GM18907 (cell line): Measurements from ENCODE around the gene SPCS2.
"Not testable (repeated sequence)": the region's sequence is repeated elsewhere in the genome, so short reads cannot be mapped to it uniquely, and the experiment has no call there.

Experiments used
- ATAC-seq: cut with Tn5 transposase; IDR thresholded peaks from one replicate; pipeline ENCODE4 v1.9.1; 2021; ENCODE audit warnings: mild to moderate bottlenecking, moderate library complexity; ENCODE audit not compliant: unreplicated experiment

Gene SPCS2

GRCh38 chr11:74949753-74950137 is 679 bp downstream of the SPCS2 start:
- ATAC-seq = no peak

DNA sequence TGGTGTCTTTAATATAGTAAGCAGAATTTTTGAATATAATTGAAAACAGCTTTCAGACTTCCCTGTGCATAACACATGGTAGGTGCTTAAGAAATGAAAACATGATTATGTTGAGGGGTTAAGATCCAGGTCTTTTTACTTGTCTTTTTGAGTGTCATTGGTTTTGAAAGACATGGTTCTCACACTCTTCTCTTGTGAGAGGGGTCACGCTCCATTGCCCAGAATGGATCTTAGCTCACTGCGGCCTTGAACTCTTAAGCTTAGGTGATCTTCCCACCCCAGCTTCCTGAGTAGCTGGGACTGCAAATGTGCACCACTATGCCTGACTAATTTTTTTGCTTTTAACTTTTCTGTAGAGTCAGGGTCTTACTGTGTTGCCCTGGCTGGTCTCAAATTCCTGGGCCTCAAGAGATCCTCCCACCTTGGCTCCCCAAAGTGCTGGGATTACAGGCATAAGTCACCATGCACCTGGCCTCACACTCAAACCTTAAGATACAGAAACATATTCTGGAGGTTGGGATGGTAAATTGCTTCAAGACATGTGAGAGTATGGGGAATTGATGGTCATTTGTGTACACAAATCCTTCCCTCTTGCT is 1.4 kb downstream of the SPCS2 start:
- no peak for ATAC-seq

DNA sequence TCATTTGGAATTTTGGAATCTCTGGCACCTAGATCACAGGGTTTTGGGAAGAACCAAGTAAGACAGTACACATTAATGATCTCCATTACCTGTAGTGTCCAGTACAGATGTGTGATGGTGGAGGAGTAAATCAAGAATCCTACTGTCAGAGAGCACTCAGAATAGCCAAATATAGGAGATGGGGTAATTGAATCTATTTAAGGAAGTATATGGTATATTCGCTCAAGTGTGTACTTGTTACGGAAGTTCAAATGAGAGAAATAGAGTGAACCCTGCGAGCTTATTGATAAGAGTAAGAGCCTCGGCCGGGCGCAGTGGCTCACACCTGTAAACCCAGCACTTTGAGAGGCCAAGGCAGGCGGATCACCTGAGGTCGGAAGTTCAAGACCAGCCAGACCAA is 2.2 kb downstream of the SPCS2 start:
- ATAC-seq = no peak

DNA sequence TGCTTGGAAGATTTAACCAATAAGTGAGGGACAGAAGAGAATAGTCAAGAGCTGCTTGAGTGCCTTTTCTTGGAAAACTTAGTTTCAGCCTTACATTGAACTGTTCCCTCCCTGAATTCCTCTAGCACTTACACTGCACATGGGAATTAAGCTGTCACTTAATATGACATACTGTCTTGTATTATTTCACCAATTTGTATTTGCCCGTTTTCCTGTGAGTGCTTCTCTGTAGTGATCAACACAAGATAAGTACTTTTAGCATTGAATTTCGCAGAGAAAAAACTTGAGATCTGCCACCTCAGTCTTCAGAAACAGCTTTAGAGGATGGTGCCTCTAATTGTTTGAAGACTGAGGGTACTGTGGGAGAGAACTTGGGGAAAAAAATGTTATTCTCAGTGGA is 3.7 kb downstream of the SPCS2 start:
- no peak for ATAC-seq

DNA sequence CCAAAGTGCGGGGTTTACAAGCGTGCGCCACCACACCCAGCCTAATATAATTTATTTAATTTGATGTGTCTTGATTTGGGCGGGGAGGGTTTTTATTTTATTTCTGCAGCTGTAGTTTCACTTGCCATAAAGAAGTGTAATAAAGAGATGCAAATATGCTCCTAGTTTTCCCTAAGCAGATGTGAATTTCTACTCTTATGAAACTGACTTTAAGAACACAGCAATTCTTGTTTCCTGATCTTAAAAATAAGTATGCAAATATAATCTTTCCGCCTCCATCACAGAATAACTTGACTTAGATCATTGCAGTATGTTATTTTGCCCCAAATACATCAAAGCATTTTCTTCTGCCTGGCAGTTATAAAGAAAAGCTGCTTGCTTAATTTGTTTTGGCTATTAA is 4.4 kb downstream of the SPCS2 start:
- ATAC-seq = no peak

DNA sequence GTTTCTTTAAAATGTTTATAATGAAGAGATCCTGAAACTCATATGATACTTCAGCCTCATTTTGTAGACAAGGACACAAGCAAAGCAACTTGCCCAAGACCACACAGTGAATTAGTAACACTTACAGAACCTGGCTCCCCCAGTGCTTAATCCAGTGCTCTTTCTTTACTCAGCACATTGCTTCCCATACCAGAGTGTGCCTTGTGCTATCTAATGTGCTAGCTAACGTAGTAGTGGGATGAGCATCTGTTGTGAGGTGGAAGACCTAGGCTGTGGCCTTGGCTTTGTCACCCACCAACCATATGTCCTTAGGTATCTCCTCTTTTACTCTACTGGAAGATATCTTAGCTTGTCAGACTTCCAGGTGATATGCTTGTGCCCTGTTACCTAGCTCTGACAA is 5.1 kb downstream of the SPCS2 start:
- ATAC-seq = no peak

GRCh38 chr11:74956397-74957015 is 7.4 kb downstream of the SPCS2 start:
- no peak for ATAC-seq

- ATAC-seq = no peak
These were observed 9.0 kb downstream of the SPCS2 start for GRCh38 chr11:74957937-74958629.

GRCh38 chr11:74960128-74960527 is 11.1 kb downstream of the SPCS2 start:
- ATAC-seq = not testable (repeated sequence)

DNA sequence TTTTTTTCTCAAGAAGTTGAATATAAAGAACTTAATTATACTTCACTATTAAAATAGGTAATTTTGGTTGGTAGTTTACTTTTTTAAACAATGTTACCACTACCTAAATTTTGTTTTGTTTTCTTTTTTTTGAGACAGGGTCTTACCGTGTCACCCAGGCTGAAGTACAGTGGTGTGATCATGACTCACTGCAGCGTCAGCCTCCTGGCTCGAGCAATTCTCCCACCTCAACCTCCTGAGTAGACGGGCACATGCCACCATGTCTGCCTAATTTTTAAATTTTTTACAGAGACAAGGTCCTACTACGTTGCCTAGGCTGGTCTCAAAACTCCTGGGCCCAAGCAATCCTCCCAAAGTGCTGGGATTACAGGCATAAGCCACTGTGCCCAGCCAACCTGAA is 17.6 kb downstream of the SPCS2 start:
- no peak for ATAC-seq

DNA sequence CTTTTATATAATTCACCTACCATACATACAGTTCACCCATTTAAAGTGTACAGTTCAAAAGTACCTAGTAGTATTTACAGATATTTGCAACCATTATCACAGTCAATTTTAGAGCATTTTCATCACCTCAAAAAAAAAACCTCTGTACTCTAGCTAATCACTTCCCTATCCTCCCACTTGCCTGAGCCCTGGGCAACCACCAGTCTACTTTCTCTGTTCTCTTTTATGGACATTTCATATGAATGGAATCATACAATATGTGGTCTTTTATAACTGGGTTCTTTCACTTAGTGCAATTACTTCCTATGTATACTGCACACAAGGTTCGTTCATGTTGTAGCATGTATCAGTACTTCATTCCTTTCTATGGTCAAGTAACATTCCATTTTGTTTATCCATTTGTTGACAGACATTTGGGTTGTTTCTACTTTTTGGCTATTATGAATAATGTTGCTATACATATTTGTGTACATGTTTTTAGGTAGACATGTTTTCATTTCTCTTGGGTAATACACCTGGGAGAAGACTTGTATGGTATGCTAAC is 21.9 kb downstream of the SPCS2 start:
- no peak for ATAC-seq

- no peak for ATAC-seq
These were observed 22.4 kb downstream of the SPCS2 start for GRCh38 chr11:74971424-74971823.

DNA sequence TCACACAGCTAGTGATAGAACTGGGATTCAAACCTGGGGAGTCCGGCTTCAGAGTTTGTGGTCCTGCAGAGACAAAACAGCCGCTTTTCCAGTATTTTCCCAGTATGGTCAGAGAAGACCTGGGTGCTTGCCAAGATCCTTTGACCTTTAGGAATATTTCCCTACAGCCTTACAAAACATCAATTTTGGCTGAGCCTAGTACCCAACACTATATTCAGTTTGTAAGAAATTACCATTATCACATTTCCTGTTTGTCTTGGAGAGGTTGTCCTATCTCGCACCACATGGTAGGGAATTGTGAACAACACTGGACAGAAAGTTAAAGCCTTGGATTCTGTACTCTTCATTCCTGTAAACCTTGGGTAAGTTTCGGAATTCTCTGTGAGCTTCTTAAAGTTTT is 29.0 kb downstream of the SPCS2 start:
- no peak for ATAC-seq

DNA sequence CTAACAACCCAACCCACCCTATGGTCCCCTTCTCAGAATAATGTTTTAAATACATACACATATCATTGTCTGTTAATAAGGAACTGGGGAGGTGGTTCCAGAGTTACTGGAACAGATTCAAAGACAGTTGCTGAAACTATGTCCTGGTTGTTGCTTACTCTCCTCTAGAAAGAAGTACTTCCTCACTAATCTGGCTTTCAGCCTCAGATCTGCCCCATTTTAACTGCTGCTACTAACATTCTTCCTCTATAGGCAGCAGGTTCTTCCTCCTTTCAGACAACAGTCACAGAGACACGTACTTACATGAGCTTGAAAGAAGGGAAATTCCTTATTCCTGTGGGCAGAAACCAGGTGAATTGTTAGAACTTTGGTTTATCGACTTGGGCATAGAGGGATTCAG is 31.6 kb downstream of the SPCS2 start:
- no peak for ATAC-seq

- no peak for ATAC-seq
These were observed 32.8 kb downstream of the SPCS2 start for GRCh38 chr11:74981888-74982287.

- ATAC-seq = no peak
These were observed 35.0 kb downstream of the SPCS2 start for GRCh38 chr11:74984070-74984469.

- ATAC-seq = no peak
These were observed 35.7 kb downstream of the SPCS2 start for GRCh38 chr11:74984730-74985129.

GRCh38 chr11:74988541-74989259 is 39.6 kb downstream of the SPCS2 start, which contains the start of gene NEU3:
NEU3 (plus strand) TSS chr11:74988933; CDS start chr11:74989061, 128 bp downstream.
- ATAC-seq = peak; percentile 84

DNA sequence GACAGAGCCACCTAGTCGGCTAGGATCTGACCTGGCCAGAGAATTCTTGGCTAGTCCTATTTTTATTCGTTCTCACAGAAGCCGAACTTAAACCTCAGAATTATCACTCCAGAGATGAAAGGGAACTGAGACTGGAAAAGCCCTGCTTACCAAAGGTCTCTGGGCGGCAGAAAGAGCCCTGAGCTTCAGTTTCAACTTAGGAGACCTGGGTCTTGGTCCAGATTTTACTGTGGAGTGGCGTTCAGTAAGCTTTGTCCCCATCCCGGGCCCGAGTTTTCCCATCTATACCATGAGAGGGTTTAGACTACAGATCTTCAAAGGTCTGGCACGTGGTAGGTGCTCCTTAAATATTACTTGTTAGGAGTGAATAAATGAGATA is 40.2 kb downstream of the SPCS2 start:
- peak; percentile 18 for ATAC-seq

DNA sequence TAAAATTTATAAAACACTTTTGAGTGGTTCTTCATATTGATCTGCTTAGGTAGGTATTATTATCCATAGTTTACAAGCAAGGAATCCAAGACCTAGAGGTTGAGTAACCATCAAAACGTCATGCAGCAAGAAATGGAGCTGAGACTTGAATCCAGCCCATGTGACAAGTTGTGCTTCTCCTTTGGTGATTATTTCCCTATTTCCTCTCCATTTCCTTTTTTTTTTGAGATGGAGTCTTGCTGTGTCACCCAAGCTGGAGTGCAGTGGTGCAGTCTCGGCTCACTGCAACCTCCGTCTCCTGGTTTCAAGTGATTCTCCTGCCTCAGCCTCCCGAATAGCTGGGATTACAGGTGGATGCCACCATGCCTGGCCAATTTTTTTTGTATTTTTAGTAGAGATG is 41.1 kb downstream of the SPCS2 start:
- ATAC-seq = not testable (repeated sequence)

DNA sequence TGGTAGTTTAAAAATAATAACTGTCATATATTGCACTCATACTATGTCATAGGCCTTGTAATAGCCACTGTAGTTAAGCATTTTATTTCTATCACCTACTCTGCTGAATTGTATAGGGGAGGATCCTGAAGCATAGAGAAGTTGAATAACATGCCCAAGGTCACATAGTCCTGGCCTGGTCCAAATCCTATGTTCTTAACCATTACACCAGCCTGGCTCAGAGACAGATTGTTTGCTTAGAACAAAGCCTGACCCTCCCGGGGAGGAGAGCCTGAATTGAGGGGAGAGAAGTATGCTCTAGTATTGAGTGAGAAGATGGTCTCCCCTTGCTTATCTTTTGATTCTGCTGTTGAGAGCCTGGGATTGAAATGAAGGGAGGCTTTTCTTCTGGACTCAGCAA is 41.9 kb downstream of the SPCS2 start:
- no peak for ATAC-seq
